ENCODE results near the gene EYA2.

Gene EYA2

GRCh38 chr20:46981184-46981583 is 86.5 kb downstream of the EYA2 start:
- TF ChIP-seq CTCF (IDR thresholded peaks at IDR 0.05; ENCODE audit: low read depth, low read length) = no peak
- DNase-seq (ENCODE audit: extremely low read depth, low read depth) = no peak

- DNase-seq (ENCODE audit: extremely low read depth, low read depth) = no peak
- no peak for TF ChIP-seq CTCF (IDR thresholded peaks at IDR 0.05; ENCODE audit: low read depth, low read length)
Observed at GRCh38 chr20:46983466-46983865, 88.8 kb downstream of the EYA2 start.

- DNase-seq (ENCODE audit: extremely low read depth, low read depth) = no peak
- no peak for TF ChIP-seq CTCF (IDR thresholded peaks at IDR 0.05; ENCODE audit: low read depth, low read length)
Observed at GRCh38 chr20:46984405-46984804, 89.8 kb downstream of the EYA2 start.

- TF ChIP-seq CTCF (IDR thresholded peaks at IDR 0.05; ENCODE audit: low read depth, low read length) = no peak
- DNase-seq (ENCODE audit: extremely low read depth, low read depth) = no peak
Observed at GRCh38 chr20:46985250-46985649, 90.6 kb downstream of the EYA2 start.

- DNase-seq (ENCODE audit: extremely low read depth, low read depth) = no peak
- TF ChIP-seq CTCF (IDR thresholded peaks at IDR 0.05; ENCODE audit: low read depth, low read length) = no peak
Observed at GRCh38 chr20:46985671-46986070, 91.0 kb downstream of the EYA2 start.

- no peak for TF ChIP-seq CTCF (IDR thresholded peaks at IDR 0.05; ENCODE audit: low read depth, low read length)
- no peak for DNase-seq (ENCODE audit: extremely low read depth, low read depth)
Observed at GRCh38 chr20:46987001-46987400, 92.4 kb downstream of the EYA2 start.

- TF ChIP-seq CTCF (IDR thresholded peaks at IDR 0.05; ENCODE audit: low read depth, low read length) = no peak
- DNase-seq (ENCODE audit: extremely low read depth, low read depth) = no peak
Observed at GRCh38 chr20:46990017-46990595, 95.5 kb downstream of the EYA2 start.

All from AG09319 (cell line).